ENCODE data around the gene ISM1. TPM values are rescaled to one million over a fixed set of nuclear protein-coding genes. Genes with fewer than 3 reads are reported as not detected.

ISM1 gene
- total and polyA plus RNA-seq, 2 of the 13 experiments (the other 11 are each of a cell fraction or from before 2014, with no cell fraction given): 0.40 to 1.4 TPM

DNA sequence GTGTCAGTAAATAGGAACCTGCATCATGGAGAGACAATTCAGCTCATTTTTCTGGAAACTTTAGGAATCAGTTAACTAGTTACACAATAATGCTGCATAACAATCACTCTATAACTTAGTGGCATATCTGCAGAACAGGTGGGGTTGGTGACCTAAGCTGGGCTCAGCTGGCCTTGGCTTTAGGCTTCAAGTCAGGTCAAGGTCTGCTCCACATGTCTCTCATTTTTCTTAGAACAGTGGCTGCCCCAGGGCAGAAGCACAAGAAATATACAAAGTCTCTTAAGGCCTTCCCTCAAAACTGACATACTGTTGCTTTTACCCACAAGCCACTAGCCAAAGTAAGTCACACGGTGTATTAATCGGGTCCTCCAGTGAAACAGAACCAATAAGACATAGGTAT is 14.1 kb upstream of the ISM1 start:
- peaks cover 0 to 9% of the 10 kb centered on the region in 2 experiments; a peak in 1 of 5 replicates for H3K27me3 ChIP-seq (ENCODE audit: control insufficient read depth in 1 of 2, insufficient read depth in 2 of 2, low read length in 2 of 2)
- H4K20me1 ChIP-seq (ENCODE audit: insufficient read depth, low read length): no peaks in the 10 kb centered on the region
- ATAC-seq (no peak), DNase-seq (ENCODE audit: low spot score) (no peak), FAIRE-seq (no peak)
- ChIA-PET CTCF (ENCODE audit: low intra/inter-chr PET ratio, low total read pairs) (no interaction called here), POLR2A (no interaction called here)
- no peaks in the 10 kb centered on the region for H3K4me1 ChIP-seq (ENCODE audit: insufficient read depth, low read length)
- intact Hi-C loops (cut with micrococcal nuclease; ENCODE audit: unreplicated experiment) (no loop called here), in situ Hi-C loops (cut with HindIII; ENCODE audit: extremely low pct_ligation_motif_present, low pct_unique_long_range_greater_than_20kb) (no loop called here)
- H2AFZ ChIP-seq (ENCODE audit: low read length): no peak overlapping the region
- TF ChIP-seq ZSCAN30 (CRISPR knock-in tag; IDR thresholded peaks at IDR 0.05): no peak
- no TSS peak for BruUV-seq (replicated peaks)
- no peaks in the 10 kb centered on the region for H3K36me3 ChIP-seq (replicated peaks in 1 of 2; ENCODE audit: control insufficient read depth in 1 of 2, insufficient read depth in 2 of 2, low read length in 2 of 2)
- no peaks in the 10 kb centered on the region for H3K9me3 ChIP-seq (ENCODE audit: low read length)
- no peak overlapping the region for H3K4me2 ChIP-seq (ENCODE audit: low read depth, low read length)
- H3K4me3 ChIP-seq (replicated peaks in 1 of 3; ENCODE audit: insufficient read depth in 1 of 3, low read depth in 2 of 3, low read length in 3 of 3): no peak overlapping the region
- no peaks in the 10 kb centered on the region for H3K79me2 ChIP-seq (ENCODE audit: insufficient read depth, low read length)
- 44% methylated on average over 2 of the region's 2 CpGs for WGBS (ENCODE audit: low lambda C conversion rate)
- H3K9ac ChIP-seq (ENCODE audit: insufficient read depth, low read depth, low read length): no peak overlapping the region
- no peak overlapping the region for H3K27ac ChIP-seq (ENCODE audit: extremely low read length, insufficient read depth, low read length)

DNA sequence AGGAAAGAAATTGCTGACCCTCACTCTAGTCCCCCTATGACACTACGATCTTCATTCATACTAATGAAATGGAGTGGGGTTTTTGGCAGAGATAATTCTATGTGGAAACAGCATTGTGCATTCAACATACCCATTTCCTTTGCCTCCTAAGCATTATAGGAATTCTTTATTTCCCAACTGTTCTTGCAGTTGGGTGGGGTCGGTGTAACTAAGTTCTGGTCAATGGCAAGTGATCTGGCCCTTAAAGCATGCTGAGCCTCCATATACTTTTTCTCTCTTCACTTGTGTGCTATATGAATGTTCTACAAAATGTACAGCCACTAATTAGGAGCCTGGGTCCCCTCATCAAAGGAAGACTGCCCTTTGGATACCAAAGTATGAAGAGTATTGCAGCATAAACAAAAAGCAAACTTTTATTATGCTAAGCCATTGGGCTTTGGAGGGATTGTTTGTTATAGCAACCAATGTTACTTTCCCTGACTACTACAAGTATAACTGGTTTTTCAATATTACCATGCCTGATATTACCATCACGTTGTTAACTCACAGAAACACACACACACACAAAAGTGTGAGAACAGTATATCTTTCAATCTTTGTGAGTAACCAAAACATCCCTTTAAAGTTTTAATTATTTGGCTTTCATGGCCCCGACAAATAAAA is 9.0 kb upstream of the ISM1 start:
- ATAC-seq (no peak), DNase-seq (ENCODE audit: low spot score) (no peak), FAIRE-seq (no peak)
- Histone ChIP-seq H3K9me3 (ENCODE audit: low read length) (no peaks in the 10 kb centered on the region), H2AFZ (ENCODE audit: low read length) (no peak overlapping the region), H3K4me3 (replicated peaks in 1 of 3; ENCODE audit: insufficient read depth in 1 of 3, low read depth in 2 of 3, low read length in 3 of 3) (no peak overlapping the region), H3K27me3 (ENCODE audit: control insufficient read depth in 1 of 2, insufficient read depth in 2 of 2, low read length in 2 of 2) (peaks cover 0 to 8% of the 10 kb centered on the region in 2 experiments; a peak in 1 of 5 replicates), H3K36me3 (replicated peaks in 1 of 2; ENCODE audit: control insufficient read depth in 1 of 2, insufficient read depth in 2 of 2, low read length in 2 of 2) (no peaks in the 10 kb centered on the region), H3K27ac (ENCODE audit: extremely low read length, insufficient read depth, low read length) (no peak overlapping the region), H4K20me1 (ENCODE audit: insufficient read depth, low read length) (no peaks in the 10 kb centered on the region), H3K79me2 (ENCODE audit: insufficient read depth, low read length) (no peaks in the 10 kb centered on the region), H3K4me1 (ENCODE audit: insufficient read depth, low read length) (peaks cover 14% of the 10 kb centered on the region), H3K9ac (ENCODE audit: insufficient read depth, low read depth, low read length) (no peak overlapping the region), H3K4me2 (ENCODE audit: low read depth, low read length) (no peak overlapping the region)
- POLR2A ChIA-PET: no interaction called here
- intact Hi-C loops (cut with micrococcal nuclease; ENCODE audit: unreplicated experiment) (no loop called here), in situ Hi-C loops (cut with HindIII; ENCODE audit: extremely low pct_ligation_motif_present, low pct_unique_long_range_greater_than_20kb) (no loop called here)
- TF ChIP-seq MTA1 (CRISPR knock-in tag; IDR thresholded peaks at IDR 0.05; ENCODE audit: borderline replicate concordance): no peak
- peak; percentile 57; the same call in 1 of the 2 replicates for TF ChIP-seq RBAK (CRISPR knock-in tag; IDR thresholded peaks at IDR 0.05)
- peak; percentile 94 for TF ChIP-seq ZNF12 (CRISPR knock-in tag; IDR thresholded peaks at IDR 0.05)
- no TSS peak for BruUV-seq (replicated peaks)
- CTCF ChIA-PET (ENCODE audit: low intra/inter-chr PET ratio, low total read pairs): no interaction called here
- WGBS (ENCODE audit: low lambda C conversion rate): 35% methylated on average over 4 of the region's 4 CpGs

Data from HepG2 (cell line).